RWPE1 (cell line): ENCODE data around the gene LRMDA.

Source experiments
- CTCF ChIA-PET: fragments of 350-600 bp; sonication (Branson Sonifier 250); formaldehyde crosslinking; extraction: SDS; loops from one replicate; lab custom pipeline; 2021; lab: Yijun Ruan, JAX
- POLR2A ChIA-PET: fragments of 400-600 bp; formaldehyde crosslinking; extraction: SDS; loops from one replicate; lab custom pipeline; 2020; ENCODE audit warnings: antibody characterized with exemption; ENCODE audit not compliant: low non-redundant PET; lab: Yijun Ruan, JAX
- DNase-seq: peaks from one replicate; pipeline ENCODE4 v3.0.0; 2012; ENCODE audit warnings: low spot score
- H3K27ac ChIP-seq: fragments of 450-650 bp; 2 replicates; pipeline ENCODE4 v1.5.1; 2017
- CTCF ChIP-seq: fragments of 450-650 bp; conservative IDR thresholded peaks from 2 replicates; pipeline ENCODE4 v1.5.1; 2017; ENCODE audit warnings: low read depth, mild to moderate bottlenecking

The LRMDA gene

GRCh38 chr10:76251841-76252671, 820.6 kb downstream of the LRMDA start:
- POLR2A ChIA-PET, result no interaction called here
- DNase-seq, result no peak
- no peak overlapping the region for H3K27ac ChIP-seq
- CTCF ChIA-PET, result no interaction called here
- TF ChIP-seq CTCF, result no peak

- H3K27ac ChIP-seq, result no peak overlapping the region
- no peak for TF ChIP-seq CTCF
- DNase-seq, result no peak
- POLR2A ChIA-PET, result no interaction called here
- CTCF ChIA-PET, result no interaction called here
Observed at GRCh38 chr10:76252733-76253132, 821.3 kb downstream of the LRMDA start.

- ChIA-PET POLR2A (no interaction called here), CTCF (no interaction called here)
- no peak for DNase-seq
Observed at GRCh38 chr10:76255241-76255640, 823.8 kb downstream of the LRMDA start.

GRCh38 chr10:76257816-76258215, 826.4 kb downstream of the LRMDA start:
- no peak overlapping the region for H3K27ac ChIP-seq
- ChIA-PET CTCF (no interaction called here), POLR2A (no interaction called here)
- TF ChIP-seq CTCF, result no peak
- DNase-seq, result peak; percentile 46

More at GRCh38 chr10:76255241-76255640, 823.8 kb downstream of the LRMDA start:
- TF ChIP-seq CTCF, result no peak
- H3K27ac ChIP-seq, result no peak overlapping the region

GRCh38 chr10:76265441-76266113, 834.2 kb downstream of the LRMDA start:
- TF ChIP-seq CTCF, result no peak
- ChIA-PET CTCF (no interaction called here), POLR2A (no interaction called here)
- DNase-seq, result no peak
- H3K27ac ChIP-seq, result no peak overlapping the region

GRCh38 chr10:76268530-76268929, 837.1 kb downstream of the LRMDA start:
- POLR2A ChIA-PET, result no interaction called here
- TF ChIP-seq CTCF, result no peak
- CTCF ChIA-PET, result interaction anchor here (0.8 kb wide), 1 partner anchor 8 kb away, joined by 4 read pairs; no protein-coding TSS in a partner anchor
- DNase-seq, result no peak
- no peak overlapping the region for H3K27ac ChIP-seq
